GM12873 (cell line): ENCODE data around the gene DACH1.

ENCODE experiments used
- CTCF ChIP-seq: IDR thresholded peaks from 2 replicates; pipeline ENCODE4 v1.5.1; 2012; ENCODE audit warnings: low read depth, mild to moderate bottlenecking, moderate library complexity, low read length, control low read depth; ENCODE audit not compliant: insufficient read depth; ENCODE audit errors: missing control alignments

DACH1 gene

GRCh38 chr13:71702253-71702652 is 164.8 kb downstream of the DACH1 start:
- TF ChIP-seq CTCF = no peak

GRCh38 chr13:71701741-71702140 is 165.3 kb downstream of the DACH1 start:
- TF ChIP-seq CTCF = no peak

- TF ChIP-seq CTCF = no peak
These were observed 167.7 kb downstream of the DACH1 start for GRCh38 chr13:71699342-71699741.

GRCh38 chr13:71695662-71696061 is 171.3 kb downstream of the DACH1 start:
- no peak for TF ChIP-seq CTCF

- no peak for TF ChIP-seq CTCF
These were observed 181.9 kb downstream of the DACH1 start for GRCh38 chr13:71685072-71685471.

- TF ChIP-seq CTCF = no peak
These were observed 184.9 kb downstream of the DACH1 start for GRCh38 chr13:71681901-71682613.

GRCh38 chr13:71677124-71677523 is 189.9 kb downstream of the DACH1 start:
- no peak for TF ChIP-seq CTCF
